GM12878 (cell line): ENCODE results near the gene COG7. TPM values are rescaled to one million over a fixed set of nuclear protein-coding genes. Genes with fewer than 3 reads are reported as not detected.

Experiments
- ATAC-seq: fragments of 200-7000 bp; cut with Tn5 transposase; 3 replicates; pipeline ENCODE4 v1.9.1; 2020; ENCODE audit warnings: mild to moderate bottlenecking, moderate library complexity
- BruUV-seq: library from RNA; stranded (reverse); fragments of 400-500 nt; replicated peaks from 2 replicates; lab custom pipeline; 2021; lab: Mats Ljungman, UMichigan
- CTCF ChIA-PET: fragments of 300-600 bp; sonication (Branson Sonifier 250); formaldehyde crosslinking; extraction: SDS; loops from one replicate; lab custom pipeline; 2021; ENCODE audit warnings: inconsistent platforms; lab: Yijun Ruan, JAX
- POLR2A ChIA-PET: fragments of 350-600 bp; formaldehyde crosslinking; extraction: SDS; loops from one replicate; lab custom pipeline; 2021; ENCODE audit warnings: inconsistent platforms; lab: Charles Lee
- RAD21 ChIA-PET: fragments of 300-600 bp; sonication (Branson Sonifier 250); formaldehyde crosslinking; loops from one replicate; lab custom pipeline; 2023; ENCODE audit warnings: antibody characterized with exemption; ENCODE audit not compliant: unreplicated experiment; lab: Charles Lee
- SMC1A ChIA-PET: fragments of 300-600 bp; sonication (Branson Sonifier 250); formaldehyde crosslinking; loops from one replicate; lab custom pipeline; 2023; ENCODE audit not compliant: unreplicated experiment, uncharacterized antibody; lab: Charles Lee
- DNase-seq: peaks from one replicate; pipeline ENCODE4 v3.0.0-alpha.2; 2011; ENCODE audit warnings: low read depth, low spot score
- FAIRE-seq: peaks from 3 replicates; lab custom pipeline; 2011; peaks lifted over from hg19 to GRCh38; lab: Jason Lieb, UNC
- H2AFZ ChIP-seq: 2 replicates; pipeline ENCODE4 v1.6.0; 2011; ENCODE audit warnings: low read depth, low read length, control low read depth; ENCODE audit not compliant: control insufficient read depth
- H3K27ac ChIP-seq: 2 replicates; pipeline ENCODE4 v1.5.1; 2011; ENCODE audit warnings: control low read depth; ENCODE audit not compliant: control insufficient read depth, insufficient read depth
- H3K27me3 ChIP-seq, 2 experiments: replicated peaks in 1 of 2; 2 replicates each; pipeline versions ENCODE4 v1.6.0 to v1.6.1; 2011; ENCODE audit warnings: low read length in 1 of 2; ENCODE audit not compliant: control insufficient read depth in 2 of 2, insufficient read depth in 2 of 2
- H3K36me3 ChIP-seq, 2 experiments: 2 replicates each; pipeline ENCODE4 v1.5.1; 2011; ENCODE audit warnings: low read length in 1 of 2; ENCODE audit not compliant: control insufficient read depth in 2 of 2, insufficient read depth in 2 of 2
- H3K4me1 ChIP-seq: 2 replicates; pipeline ENCODE4 v1.6.1; 2011; ENCODE audit warnings: mild to moderate bottlenecking, low read length, moderate library complexity, mixed read lengths; ENCODE audit not compliant: control insufficient read depth, insufficient read depth
- H3K4me2 ChIP-seq: 2 replicates; pipeline ENCODE4 v1.6.0; 2011; ENCODE audit warnings: control low read depth; ENCODE audit not compliant: control insufficient read depth, insufficient read depth
- H3K4me3 ChIP-seq: fragments of 200-600 bp; sonication (generic); 2 replicates; pipeline ENCODE4 v1.5.1; 2016
- H3K79me2 ChIP-seq: 2 replicates; pipeline ENCODE4 v1.6.0; 2011; ENCODE audit warnings: low read length; ENCODE audit not compliant: control insufficient read depth, insufficient read depth
- H3K9ac ChIP-seq: 2 replicates; pipeline ENCODE4 v1.8.0; 2011; ENCODE audit warnings: low read length, control low read depth, mixed read lengths; ENCODE audit not compliant: control insufficient read depth, insufficient read depth
- H3K9me3 ChIP-seq: replicated peaks from 3 replicates; pipeline ENCODE4 v1.5.1; 2011; ENCODE audit warnings: mild to moderate bottlenecking, low read length; ENCODE audit not compliant: control insufficient read depth, insufficient read depth
- H4K20me1 ChIP-seq: 2 replicates; pipeline ENCODE4 v1.6.0; 2011; ENCODE audit not compliant: control insufficient read depth, insufficient read depth
- BHLHE40 ChIP-seq, 2 experiments: fragments of 450-650 bp in 1 of 2; IDR thresholded peaks; 2 replicates each; pipeline ENCODE4 v1.6.1; 2011 to 2017; ENCODE audit warnings: low read depth in 2 of 2, borderline replicate concordance in 1 of 2, improper control_type of control experiment in 1 of 2, low read length in 1 of 2, mild to moderate bottlenecking in 1 of 2
- CEBPZ ChIP-seq: fragments of 150-350 bp; IDR thresholded peaks from 2 replicates; pipeline ENCODE4 v1.6.1; 2016; ENCODE audit warnings: low read depth, low read length
- DPF2 ChIP-seq: fragments of 450-650 bp; IDR thresholded peaks from 2 replicates; pipeline ENCODE4 v1.6.1; 2017; ENCODE audit warnings: mild to moderate bottlenecking
- GATAD2B ChIP-seq: fragments of 450-650 bp; conservative IDR thresholded peaks from 2 replicates; pipeline ENCODE4 v1.6.1; 2017; ENCODE audit warnings: low read depth, mild to moderate bottlenecking, moderate library complexity
- JUNB ChIP-seq: IDR thresholded peaks from 2 replicates; pipeline ENCODE4 v1.6.1; 2016; ENCODE audit warnings: antibody characterized with exemption, mild to moderate bottlenecking
- NKRF ChIP-seq: fragments of 450-650 bp; conservative IDR thresholded peaks from 2 replicates; pipeline ENCODE4 v1.6.1; 2017; ENCODE audit warnings: mild to moderate bottlenecking, moderate library complexity
- PAX8 ChIP-seq: fragments of 450-650 bp; IDR thresholded peaks from 2 replicates; pipeline ENCODE4 v1.6.1; 2017; ENCODE audit warnings: mild to moderate bottlenecking, moderate library complexity
- PBX3 ChIP-seq: IDR thresholded peaks from 2 replicates; pipeline ENCODE4 v1.6.1; 2011; ENCODE audit warnings: mild to moderate bottlenecking, low read depth, low read length, moderate library complexity; ENCODE audit not compliant: insufficient replicate concordance
- RAD21 ChIP-seq: IDR thresholded peaks from 2 replicates; pipeline ENCODE4 v1.6.1; 2011; ENCODE audit warnings: mild to moderate bottlenecking, low read depth, low read length, moderate library complexity; ENCODE audit not compliant: insufficient read depth
- RFX5 ChIP-seq: IDR thresholded peaks from 2 replicates; pipeline ENCODE4 v1.6.1; 2011; ENCODE audit warnings: low read depth, low read length, improper control_type of control experiment
- SMAD5 ChIP-seq: IDR thresholded peaks from 2 replicates; pipeline ENCODE4 v1.6.1; 2016; ENCODE audit warnings: antibody characterized with exemption, low read depth
- YY1 ChIP-seq: IDR thresholded peaks from 2 replicates; pipeline ENCODE4 v1.6.1; 2011; ENCODE audit warnings: low read depth, mild to moderate bottlenecking, low read length
- ZNF687 ChIP-seq: fragments of 450-650 bp; IDR thresholded peaks from 2 replicates; pipeline ENCODE4 v1.6.1; 2017; ENCODE audit warnings: mild to moderate bottlenecking, moderate library complexity
- ZSCAN29 ChIP-seq: fragments of 450-650 bp; IDR thresholded peaks from 2 replicates; pipeline ENCODE4 v1.6.1; 2017; ENCODE audit warnings: mild to moderate bottlenecking, moderate library complexity
- WGBS: methylation state at CpG from one replicate; pipeline ENCODE4 v1.1.6; 2016; ENCODE audit warnings: low lambda C conversion rate; ENCODE audit not compliant: insufficient replicate concordance, insufficient coverage; ENCODE audit errors: missing lambda C conversion rate; 5-methylcytosine and 5-hydroxymethylcytosine counted together
- in situ Hi-C: fragments of 300-500 bp; cut with MboI; formaldehyde crosslinking; loops from 9 replicates; pipeline ENCODE4 v1.14.3; 2018; ENCODE audit warnings: mixed read lengths
- intact Hi-C: fragments of 100-400 bp; cut with micrococcal nuclease; formaldehyde crosslinking; loops from one replicate; pipeline ENCODE4 v1.14.2; 2022; ENCODE audit not compliant: unreplicated experiment
- polyA plus RNA-seq, 11 experiments: library from polyadenylated mRNA; depleted of rRNA in 4 of 11; unstranded in 6 of 11; stranded (reverse) in 5 of 11; fragments of >200 nt; fragmentation: Nextera tagmentation in 4 of 11; fragmentation: Illumina TruSeq in 1 of 11; extraction: Ambion mirVana in 4 of 11; extraction: Trizol in 1 of 11; gene quantifications; 1 replicate in 1 of 11; 2 replicates in 10 of 11; pipeline versions ENCODE4 v1.2.1 to v1.2.3, GENCODE V29; 2011 to 2016; ENCODE audit warnings: inconsistent platforms in 2 of 11, missing spikeins in 2 of 11, low read depth in 1 of 11
- total RNA-seq, 4 experiments: library from RNA; depleted of rRNA in 3 of 4; stranded (reverse); fragments of >200 nt in 3 of 4; fragmentation: Illumina TruSeq in 1 of 4; extraction: Trizol in 1 of 4; gene quantifications; 2 replicates each; pipeline versions ENCODE4 v1.2.1 to v1.2.3, GENCODE V29; 2013 to 2021

COG7 gene
- total and polyA plus RNA-seq, 10 of the 15 experiments (the other 5 are each of a cell fraction or from before 2014, with no cell fraction given), result 2.9 to 24.0 (median 10.0) TPM

GRCh38 chr16:23387666-23388065, 65.3 kb downstream of the COG7 start:
- SMC1A ChIA-PET, result no interaction called here
- intact Hi-C loops, result no loop called here
- no peaks in the 10 kb centered on the region for H3K27me3 ChIP-seq
- no peaks in the 10 kb centered on the region for H3K4me1 ChIP-seq
- RAD21 ChIA-PET, result no interaction called here
- BruUV-seq, result no TSS peak
- H3K36me3 ChIP-seq, result peaks cover 0 to 5% of the 10 kb centered on the region in 2 experiments; a peak in 3 of 4 replicates
- no peaks in the 10 kb centered on the region for H3K9me3 ChIP-seq
- TF ChIP-seq CEBPZ (no peak), RAD21 (no peak), ZNF687 (no peak), RFX5 (no peak), NKRF (no peak), SMAD5 (no peak), PAX8 (no peak), DPF2 (no peak), BHLHE40 (IDR thresholded peaks at IDR 0.05; ENCODE audit: borderline replicate concordance in 1 of 2, low read depth in 2 of 2, low read length in 1 of 2) (no peak), ZSCAN29 (no peak), JUNB (no peak), PBX3 (no peak), GATAD2B (no peak), YY1 (no peak)
- TF ChIP-seq, all 136 proteins: peak for 0
- H3K4me3 ChIP-seq, result no peak overlapping the region
- H2AFZ ChIP-seq, result no peak overlapping the region
- no peak for DNase-seq
- no peaks in the 10 kb centered on the region for H3K79me2 ChIP-seq
- no peak overlapping the region for H3K9ac ChIP-seq
- no peak overlapping the region for H3K27ac ChIP-seq
- ChIA-PET POLR2A (interaction anchor here (0.7 kb wide), 1 partner anchor 83 kb away, joined by 5 read pairs; no protein-coding TSS in a partner anchor), CTCF (no interaction called here)
- H3K4me2 ChIP-seq, result no peak overlapping the region
- in situ Hi-C loops, result no loop called here
- no peaks in the 10 kb centered on the region for H4K20me1 ChIP-seq
- no peak for FAIRE-seq
- ATAC-seq, result no peak
- WGBS, result 83% methylated on average over 8 of the region's 8 CpGs
